ENCODE results near the gene SLC9C1.

GRCh38 chr3:112143689-112144088 is 150.3 kb downstream of the SLC9C1 start:
- TF ChIP-seq ZNF8 (CRISPR knock-in tag; IDR thresholded peaks at IDR 0.05) = no peak
- TF ChIP-seq RARB (CRISPR knock-in tag; IDR thresholded peaks at IDR 0.05) = no peak
- no peak for TF ChIP-seq ZC3H10 (CRISPR knock-in tag; IDR thresholded peaks at IDR 0.05)
- TF ChIP-seq ZFP30 (CRISPR knock-in tag; IDR thresholded peaks at IDR 0.05) = no peak
- no peak for TF ChIP-seq TCF4 (CRISPR knock-in tag; IDR thresholded peaks at IDR 0.05; ENCODE audit: borderline replicate concordance)
- TF ChIP-seq ESRRG (CRISPR knock-in tag; IDR thresholded peaks at IDR 0.05) = no peak
- no peak for TF ChIP-seq TSHZ2 (CRISPR knock-in tag; IDR thresholded peaks at IDR 0.05)
- no peak for TF ChIP-seq ZNF565 (CRISPR knock-in tag; conservative IDR thresholded peaks at IDR 0.05; ENCODE audit: low read depth)
- no peak for TF ChIP-seq GLIS3 (CRISPR knock-in tag; IDR thresholded peaks at IDR 0.05)
- no peak for TF ChIP-seq ZNF70 (CRISPR knock-in tag; IDR thresholded peaks at IDR 0.05)

All from SK-N-SH treated with all-trans-retinoic acid at 6 μM for 48 hours (cell line).